ENCODE data around the gene GLRX5.

The GLRX5 gene

DNA sequence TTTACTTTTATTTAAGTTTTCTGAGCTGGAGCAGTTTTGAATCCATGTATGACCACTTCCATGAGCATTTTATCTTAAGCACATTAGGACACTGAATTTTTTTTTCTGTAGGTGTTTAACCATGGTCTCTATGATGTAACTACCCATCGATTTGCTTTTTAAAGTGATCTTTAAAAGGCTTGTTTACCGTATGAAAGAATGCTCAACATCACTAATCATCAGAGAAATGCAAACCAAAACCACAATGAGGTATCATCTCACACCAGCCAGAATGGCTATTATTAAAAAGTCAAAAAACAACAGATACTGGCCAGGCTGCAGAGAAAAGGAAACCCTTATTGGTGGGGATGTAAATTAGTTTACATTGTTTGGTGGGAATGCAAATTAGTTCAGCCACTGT lies 23.0 kb downstream of the GLRX5 start:
- H3K4me1 ChIP-seq (ENCODE audit: insufficient read depth, low read length): no peaks in the 10 kb centered on the region
- no peaks in the 10 kb centered on the region for H3K9me3 ChIP-seq (ENCODE audit: insufficient read depth, low read length, severe bottlenecking)
- no peak overlapping the region for H3K27ac ChIP-seq (ENCODE audit: low read length)
- no peak for ATAC-seq (ENCODE audit: insufficient read depth, low read depth)
- peaks cover under 1% of the 10 kb centered on the region; the same call in 1 of the 2 replicates for H4K20me1 ChIP-seq (ENCODE audit: insufficient read depth, low read length)
- no peaks in the 10 kb centered on the region for H3K79me2 ChIP-seq (ENCODE audit: insufficient read depth, low read length)
- no peaks in the 10 kb centered on the region for H3K27me3 ChIP-seq (ENCODE audit: insufficient read depth, low read length, poor library complexity)
- no peak for DNase-seq
- no peak for TF ChIP-seq EZH2 (IDR thresholded peaks at IDR 0.05; ENCODE audit: borderline replicate concordance, low read depth, low read length, severe bottlenecking)
- TF ChIP-seq, protein P1, sequence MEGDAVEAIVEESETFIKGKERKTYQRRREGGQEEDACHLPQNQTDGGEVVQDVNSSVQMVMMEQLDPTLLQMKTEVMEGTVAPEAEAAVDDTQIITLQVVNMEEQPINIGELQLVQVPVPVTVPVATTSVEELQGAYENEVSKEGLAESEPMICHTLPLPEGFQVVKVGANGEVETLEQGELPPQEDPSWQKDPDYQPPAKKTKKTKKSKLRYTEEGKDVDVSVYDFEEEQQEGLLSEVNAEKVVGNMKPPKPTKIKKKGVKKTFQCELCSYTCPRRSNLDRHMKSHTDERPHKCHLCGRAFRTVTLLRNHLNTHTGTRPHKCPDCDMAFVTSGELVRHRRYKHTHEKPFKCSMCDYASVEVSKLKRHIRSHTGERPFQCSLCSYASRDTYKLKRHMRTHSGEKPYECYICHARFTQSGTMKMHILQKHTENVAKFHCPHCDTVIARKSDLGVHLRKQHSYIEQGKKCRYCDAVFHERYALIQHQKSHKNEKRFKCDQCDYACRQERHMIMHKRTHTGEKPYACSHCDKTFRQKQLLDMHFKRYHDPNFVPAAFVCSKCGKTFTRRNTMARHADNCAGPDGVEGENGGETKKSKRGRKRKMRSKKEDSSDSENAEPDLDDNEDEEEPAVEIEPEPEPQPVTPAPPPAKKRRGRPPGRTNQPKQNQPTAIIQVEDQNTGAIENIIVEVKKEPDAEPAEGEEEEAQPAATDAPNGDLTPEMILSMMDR (IDR thresholded peaks at IDR 0.05; ENCODE audit: borderline replicate concordance, extremely low read depth, low read length, poor library complexity, severe bottlenecking): no peak
- no peak overlapping the region for H3K4me3 ChIP-seq (ENCODE audit: low read depth in 1 of 2, low read length in 2 of 2)
- no peaks in the 10 kb centered on the region for H3K36me3 ChIP-seq (ENCODE audit: insufficient read depth, low read length)
- no peak overlapping the region for H2AFZ ChIP-seq (ENCODE audit: low read depth, low read length)
- H3K9ac ChIP-seq (ENCODE audit: low read depth, low read length): no peak overlapping the region
- H3K4me2 ChIP-seq (ENCODE audit: insufficient read depth, low read length): no peak overlapping the region

DNA sequence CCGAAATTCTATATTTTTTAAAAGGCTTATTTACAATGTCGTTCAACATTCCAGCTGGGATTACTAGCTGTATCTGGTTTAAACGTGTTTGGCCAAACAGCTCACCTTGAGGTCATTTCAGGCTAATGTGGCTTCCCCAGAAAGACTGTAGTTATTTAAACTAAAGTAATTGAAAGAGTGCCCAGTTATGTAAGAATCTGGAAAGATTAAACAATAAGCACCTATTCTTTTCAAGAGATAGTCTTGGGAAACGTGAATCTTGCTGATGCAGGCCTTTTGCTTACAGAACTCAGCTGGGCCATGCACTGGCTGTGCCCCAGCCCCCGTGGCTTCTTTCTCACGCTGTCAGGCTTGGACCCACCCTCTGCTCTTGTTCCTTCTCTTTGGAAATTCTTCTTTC lies 24.4 kb downstream of the GLRX5 start:
- Histone ChIP-seq H3K9ac (ENCODE audit: low read depth, low read length) (no peak overlapping the region), H3K27ac (ENCODE audit: low read length) (no peak overlapping the region), H3K4me2 (ENCODE audit: insufficient read depth, low read length) (no peak overlapping the region), H3K9me3 (ENCODE audit: insufficient read depth, low read length, severe bottlenecking) (no peaks in the 10 kb centered on the region), H2AFZ (ENCODE audit: low read depth, low read length) (no peak overlapping the region), H4K20me1 (ENCODE audit: insufficient read depth, low read length) (no peaks in the 10 kb centered on the region), H3K79me2 (ENCODE audit: insufficient read depth, low read length) (no peaks in the 10 kb centered on the region), H3K4me3 (ENCODE audit: low read depth in 1 of 2, low read length in 2 of 2) (no peak overlapping the region), H3K27me3 (ENCODE audit: insufficient read depth, low read length, poor library complexity) (no peaks in the 10 kb centered on the region), H3K4me1 (ENCODE audit: insufficient read depth, low read length) (no peaks in the 10 kb centered on the region), H3K36me3 (ENCODE audit: insufficient read depth, low read length) (no peaks in the 10 kb centered on the region)
- TF ChIP-seq, protein P1 (IDR thresholded peaks at IDR 0.05; ENCODE audit: borderline replicate concordance, extremely low read depth, low read length, poor library complexity, severe bottlenecking): no peak
- no peak for TF ChIP-seq EZH2 (IDR thresholded peaks at IDR 0.05; ENCODE audit: borderline replicate concordance, low read depth, low read length, severe bottlenecking)
- ATAC-seq (ENCODE audit: insufficient read depth, low read depth) (no peak), DNase-seq (no peak)

DNA sequence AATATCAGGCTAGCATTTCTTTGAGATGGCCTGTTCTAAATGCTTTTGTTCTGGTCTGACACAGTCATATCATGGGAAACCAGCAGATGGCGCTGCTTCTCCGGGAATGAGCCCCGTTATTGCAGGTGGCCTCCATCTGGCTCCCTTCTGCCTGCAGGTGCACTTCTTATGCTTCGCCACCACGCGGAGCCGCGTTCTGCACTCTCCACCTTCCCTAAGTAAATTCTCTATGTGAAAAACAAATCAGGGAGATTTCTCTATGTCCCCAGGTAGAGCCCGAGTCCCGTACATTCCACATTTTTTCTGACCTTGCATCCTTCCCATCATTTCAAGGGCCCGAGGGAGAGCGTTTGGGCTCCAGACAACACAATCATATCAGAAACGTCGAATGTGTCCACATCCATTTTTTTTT lies 26.2 kb downstream of the GLRX5 start:
- Histone ChIP-seq H3K9me3 (ENCODE audit: insufficient read depth, low read length, severe bottlenecking) (no peaks in the 10 kb centered on the region), H2AFZ (ENCODE audit: low read depth, low read length) (no peak overlapping the region), H3K79me2 (ENCODE audit: insufficient read depth, low read length) (no peaks in the 10 kb centered on the region), H3K36me3 (ENCODE audit: insufficient read depth, low read length) (no peaks in the 10 kb centered on the region), H3K4me3 (ENCODE audit: low read depth in 1 of 2, low read length in 2 of 2) (no peak overlapping the region), H4K20me1 (ENCODE audit: insufficient read depth, low read length) (no peaks in the 10 kb centered on the region), H3K27me3 (ENCODE audit: insufficient read depth, low read length, poor library complexity) (no peaks in the 10 kb centered on the region), H3K27ac (ENCODE audit: low read length) (no peak overlapping the region), H3K4me1 (ENCODE audit: insufficient read depth, low read length) (no peaks in the 10 kb centered on the region), H3K9ac (ENCODE audit: low read depth, low read length) (no peak overlapping the region), H3K4me2 (ENCODE audit: insufficient read depth, low read length) (no peak overlapping the region)
- ATAC-seq (ENCODE audit: insufficient read depth, low read depth) (peak; percentile 99), DNase-seq (peak; percentile 86)
- TF ChIP-seq, protein P1 (IDR thresholded peaks at IDR 0.05; ENCODE audit: borderline replicate concordance, extremely low read depth, low read length, poor library complexity, severe bottlenecking): peak; percentile 94
- no peak for TF ChIP-seq EZH2 (IDR thresholded peaks at IDR 0.05; ENCODE audit: borderline replicate concordance, low read depth, low read length, severe bottlenecking)
